DMS114 treated with DMSO at 0.1 percent for 48 hours (cell line): ENCODE results near the gene HNRNPA3.

Source experiments
- DNase-seq: peaks from one replicate; lab custom pipeline; 2025; ENCODE audit not compliant: unreplicated experiment; lab: John Stamatoyannopoulos, UW

Gene HNRNPA3

DNA sequence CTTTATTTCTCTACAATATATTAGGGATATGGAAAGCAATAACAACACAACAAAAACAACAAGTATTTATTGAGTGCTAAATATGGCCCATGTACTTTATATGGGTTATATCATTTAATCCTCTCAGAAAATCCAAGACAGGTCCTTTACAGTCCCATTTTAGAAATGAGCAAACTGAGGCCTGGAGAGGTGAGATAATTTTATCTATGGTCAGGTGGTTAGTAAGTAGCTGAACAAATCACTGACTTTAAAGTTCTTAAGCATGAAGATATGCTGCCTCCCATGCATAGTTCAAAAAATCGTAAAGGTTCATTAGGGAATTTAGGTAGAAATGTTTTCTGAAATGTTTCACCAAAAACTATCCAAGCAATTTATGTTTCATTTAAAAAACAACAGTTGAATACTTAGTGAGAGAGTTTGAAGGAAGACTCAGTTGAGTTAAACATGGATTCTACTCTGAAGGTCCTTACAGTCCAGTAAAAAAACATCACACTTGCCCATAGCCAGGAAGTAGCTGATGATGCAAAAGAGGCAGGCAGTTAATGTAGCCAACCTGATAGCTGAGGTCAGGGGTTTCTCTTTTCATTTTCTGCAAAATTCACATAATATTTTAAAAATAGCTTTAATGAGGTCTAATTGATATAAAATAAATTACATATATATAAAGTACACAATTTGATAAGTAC lies 59.5 kb downstream of the HNRNPA3 start:
- DNase-seq, result no peak

GRCh38 chr2:177272765-177273164 lies 60.2 kb downstream of the HNRNPA3 start:
- no peak for DNase-seq

- DNase-seq, result no peak
Observed at GRCh38 chr2:177273408-177273807, 60.8 kb downstream of the HNRNPA3 start.
